ENCODE data around the gene TBC1D22A. TPM values are rescaled to one million over a fixed set of nuclear protein-coding genes. Genes with fewer than 3 reads are reported as not detected.

Gene TBC1D22A
- total RNA-seq, 6 donors from 2014 or later: 27.1 to 48.2 (median 35.3) TPM

- no peak overlapping the region for H3K4me3 ChIP-seq
- peaks cover 0 to 7% (median under 1%) of the 10 kb centered on the region in 4 donors for H3K36me3 ChIP-seq
- DNase-seq (no peak), ATAC-seq (ENCODE audit: low FRiP score in 2 of 2) (no peak)
- H3K27me3 ChIP-seq: no peaks in the 10 kb centered on the region
- WGBS, 2 donors: 80 to 94% methylated on average over 11 to 12 of the region's 12 CpGs
- no peaks in the 10 kb centered on the region for H3K9me3 ChIP-seq
- TF ChIP-seq CTCF (IDR thresholded peaks at IDR 0.05) (no peak), POLR2A (IDR thresholded peaks at IDR 0.05) (no peak), POLR2AphosphoS5 (IDR thresholded peaks at IDR 0.05) (no peak), EP300 (IDR thresholded peaks at IDR 0.05) (no peak)
- H3K4me1 ChIP-seq: no peaks in the 10 kb centered on the region
- H3K27ac ChIP-seq: no peak overlapping the region
These were observed 291.3 kb downstream of the TBC1D22A start for GRCh38 chr22:47053726-47054141.

DNA sequence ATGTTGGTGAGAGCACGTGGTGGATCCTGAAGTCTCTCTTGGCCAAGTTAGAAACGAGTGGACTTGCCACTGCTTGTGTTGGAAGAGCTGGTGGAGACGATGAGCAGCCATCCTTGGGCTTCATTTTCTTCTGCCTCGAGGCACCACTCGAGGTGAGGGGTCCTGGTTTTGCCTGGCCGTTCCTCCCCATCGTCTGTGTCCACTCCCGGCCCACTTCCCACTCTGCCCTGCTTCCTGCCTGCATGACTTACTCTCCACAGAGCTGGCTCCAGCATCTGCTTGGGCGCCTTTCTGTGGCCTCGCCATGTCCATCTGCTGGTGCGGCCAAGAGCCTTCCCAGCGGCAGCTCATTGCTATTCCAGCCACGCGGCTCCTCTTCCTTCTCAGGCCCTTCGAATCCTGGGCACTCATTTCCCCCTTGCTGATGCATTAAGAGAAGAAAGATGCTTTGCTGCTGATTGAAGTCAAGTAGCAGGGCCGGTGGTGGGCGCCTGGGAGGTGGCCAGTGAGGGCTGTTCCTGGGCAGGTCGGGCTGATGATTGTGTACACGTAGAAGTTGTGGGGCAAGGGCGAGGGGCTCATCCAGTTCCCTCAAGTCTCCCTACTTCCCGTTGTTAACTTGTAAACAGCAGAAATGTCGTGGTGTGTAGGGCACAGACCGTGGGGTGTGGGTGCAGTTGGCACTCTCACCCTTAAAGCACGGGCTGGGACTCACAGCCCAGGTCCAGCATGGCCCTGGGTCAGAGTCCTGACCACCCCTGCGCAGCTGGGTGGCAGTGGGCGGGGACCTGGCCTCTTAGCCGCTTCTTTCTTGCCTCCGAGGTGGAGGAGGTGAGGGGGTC is 292.0 kb downstream of the TBC1D22A start:
- WGBS, 2 donors: 93 to 94% methylated on average over 26 to 28 of the region's 28 CpGs
- H3K27me3 ChIP-seq: no peaks in the 10 kb centered on the region
- no peaks in the 10 kb centered on the region for H3K9me3 ChIP-seq
- DNase-seq: peak in 1 of 2 donors; percentile 56
- ATAC-seq (ENCODE audit: low FRiP score in 2 of 2): no peak
- TF ChIP-seq POLR2A (IDR thresholded peaks at IDR 0.05) (no peak), CTCF (IDR thresholded peaks at IDR 0.05) (no peak), EP300 (IDR thresholded peaks at IDR 0.05) (no peak), POLR2AphosphoS5 (IDR thresholded peaks at IDR 0.05) (no peak)
- H3K36me3 ChIP-seq: peaks cover 0 to 12% (median 2%) of the 10 kb centered on the region in 4 donors
- H3K27ac ChIP-seq: no peak overlapping the region
- H3K4me3 ChIP-seq: no peak overlapping the region
- H3K4me1 ChIP-seq: no peaks in the 10 kb centered on the region

DNA sequence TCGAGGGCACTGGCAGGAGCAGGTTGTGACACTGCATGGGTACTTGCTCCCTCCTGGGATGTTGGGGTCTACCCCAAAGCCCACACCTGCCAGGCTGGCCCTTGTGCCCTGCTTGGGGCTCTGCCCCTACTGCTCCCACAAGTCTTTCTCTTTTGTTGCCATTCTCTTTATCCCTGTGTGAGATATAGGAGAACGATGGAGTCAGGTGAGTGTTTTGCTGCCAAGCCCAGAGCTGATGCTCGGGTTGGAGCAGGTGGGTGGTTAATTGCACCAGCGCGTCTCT is 292.6 kb downstream of the TBC1D22A start:
- Histone ChIP-seq H3K4me1 (no peaks in the 10 kb centered on the region), H3K36me3 (peaks cover 0 to 12% (median 2%) of the 10 kb centered on the region in 4 donors), H3K9me3 (no peaks in the 10 kb centered on the region), H3K27me3 (no peaks in the 10 kb centered on the region), H3K27ac (no peak overlapping the region), H3K4me3 (no peak overlapping the region)
- DNase-seq: no peak
- ATAC-seq (ENCODE audit: low FRiP score in 2 of 2): no peak
- TF ChIP-seq POLR2AphosphoS5 (IDR thresholded peaks at IDR 0.05) (no peak), EP300 (IDR thresholded peaks at IDR 0.05) (no peak), POLR2A (IDR thresholded peaks at IDR 0.05) (no peak), CTCF (IDR thresholded peaks at IDR 0.05) (no peak)
- 96 to 97% methylated on average over 5 of the region's 5 CpGs for WGBS, 2 donors

- no peak overlapping the region for H3K27ac ChIP-seq
- no peaks in the 10 kb centered on the region for H3K9me3 ChIP-seq
- ATAC-seq (ENCODE audit: low FRiP score in 2 of 2) (no peak), DNase-seq (no peak)
- no peaks in the 10 kb centered on the region for H3K4me1 ChIP-seq
- no peak for TF ChIP-seq CTCF (IDR thresholded peaks at IDR 0.05)
- no peak for TF ChIP-seq POLR2A (IDR thresholded peaks at IDR 0.05)
- no peak for TF ChIP-seq POLR2AphosphoS5 (IDR thresholded peaks at IDR 0.05)
- TF ChIP-seq EP300 (IDR thresholded peaks at IDR 0.05): no peak
- H3K4me3 ChIP-seq: no peak overlapping the region
- no peaks in the 10 kb centered on the region for H3K27me3 ChIP-seq
- peaks cover 0 to 12% (median 2%) of the 10 kb centered on the region in 4 donors for H3K36me3 ChIP-seq
- 96 to 100% methylated on average over 4 of the region's 4 CpGs for WGBS, 2 donors
These were observed 293.0 kb downstream of the TBC1D22A start for GRCh38 chr22:47055461-47055860.

GRCh38 chr22:47055921-47056320 is 293.5 kb downstream of the TBC1D22A start:
- Histone ChIP-seq H3K9me3 (no peaks in the 10 kb centered on the region), H3K36me3 (peaks cover 0 to 16% (median 6%) of the 10 kb centered on the region in 4 donors), H3K4me3 (no peak overlapping the region), H3K27ac (no peak overlapping the region), H3K27me3 (no peaks in the 10 kb centered on the region), H3K4me1 (no peaks in the 10 kb centered on the region)
- WGBS, 2 donors: 80 to 88% methylated on average over 7 to 15 of the region's 15 CpGs
- no peak for TF ChIP-seq POLR2AphosphoS5 (IDR thresholded peaks at IDR 0.05)
- no peak for TF ChIP-seq EP300 (IDR thresholded peaks at IDR 0.05)
- TF ChIP-seq CTCF (IDR thresholded peaks at IDR 0.05): no peak
- no peak for TF ChIP-seq POLR2A (IDR thresholded peaks at IDR 0.05)
- DNase-seq (peak in 1 of 2 donors; percentile 51), ATAC-seq (ENCODE audit: low FRiP score in 2 of 2) (no peak)

Measured in upper lobe of left lung (tissue), 6 donors.